Prostate gland (tissue), 2 donors: ENCODE results near the gene SERINC5.

ENCODE experiments used
- POLR2A ChIP-seq: fragments of 450-650 bp; IDR thresholded peaks from one replicate; pipeline ENCODE4 v1.6.1; 2016; ENCODE audit warnings: antibody characterized with exemption, mild to moderate bottlenecking
- TF ChIP-seq, protein P1 (sequence below), 4 experiments: fragments of 200-600 bp in 2 of 4; fragments of 450-650 bp in 2 of 4; sonication (generic) in 2 of 4; IDR thresholded peaks; 1 replicate in 3 of 4; 2 replicates in 1 of 4; pipeline ENCODE4 v1.5.1; 2016 to 2019; ENCODE audit warnings: antibody characterized with exemption in 4 of 4, mild to moderate bottlenecking in 2 of 4, moderate library complexity in 2 of 4

DNA sequence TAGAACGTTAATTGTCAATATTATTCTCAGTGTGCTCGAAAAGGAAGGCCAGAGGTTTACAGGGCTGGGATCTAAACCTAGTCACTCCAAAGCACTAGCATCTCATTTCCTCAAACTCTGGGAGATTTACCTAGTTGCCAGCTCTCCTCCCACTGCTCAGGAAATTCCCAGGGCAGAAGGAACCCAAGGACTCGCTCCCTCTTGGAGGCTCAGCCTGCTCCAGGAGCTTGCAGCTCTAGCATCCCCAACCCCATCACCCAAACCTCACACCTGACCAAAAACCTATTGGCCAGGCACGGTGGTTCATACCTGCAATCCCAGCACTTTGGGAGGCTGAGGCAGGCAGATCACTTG is 26.0 kb downstream of the SERINC5 start:
- TF ChIP-seq, protein P1, sequence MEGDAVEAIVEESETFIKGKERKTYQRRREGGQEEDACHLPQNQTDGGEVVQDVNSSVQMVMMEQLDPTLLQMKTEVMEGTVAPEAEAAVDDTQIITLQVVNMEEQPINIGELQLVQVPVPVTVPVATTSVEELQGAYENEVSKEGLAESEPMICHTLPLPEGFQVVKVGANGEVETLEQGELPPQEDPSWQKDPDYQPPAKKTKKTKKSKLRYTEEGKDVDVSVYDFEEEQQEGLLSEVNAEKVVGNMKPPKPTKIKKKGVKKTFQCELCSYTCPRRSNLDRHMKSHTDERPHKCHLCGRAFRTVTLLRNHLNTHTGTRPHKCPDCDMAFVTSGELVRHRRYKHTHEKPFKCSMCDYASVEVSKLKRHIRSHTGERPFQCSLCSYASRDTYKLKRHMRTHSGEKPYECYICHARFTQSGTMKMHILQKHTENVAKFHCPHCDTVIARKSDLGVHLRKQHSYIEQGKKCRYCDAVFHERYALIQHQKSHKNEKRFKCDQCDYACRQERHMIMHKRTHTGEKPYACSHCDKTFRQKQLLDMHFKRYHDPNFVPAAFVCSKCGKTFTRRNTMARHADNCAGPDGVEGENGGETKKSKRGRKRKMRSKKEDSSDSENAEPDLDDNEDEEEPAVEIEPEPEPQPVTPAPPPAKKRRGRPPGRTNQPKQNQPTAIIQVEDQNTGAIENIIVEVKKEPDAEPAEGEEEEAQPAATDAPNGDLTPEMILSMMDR (IDR thresholded peaks at IDR 0.05) = no peak
- no peak for TF ChIP-seq POLR2A
